HG03558 (cell line): Measurements from ENCODE around the gene RHOT1.
"Not testable (repeated sequence)": the region's sequence is repeated elsewhere in the genome, so short reads cannot be mapped to it uniquely, and the experiment has no call there.

ENCODE experiments used
- ATAC-seq: cut with Tn5 transposase; IDR thresholded peaks from one replicate; pipeline ENCODE4 v1.9.1; 2021; ENCODE audit warnings: moderate number of reproducible peaks; ENCODE audit not compliant: unreplicated experiment; ENCODE audit errors: extremely low read depth

RHOT1 gene

GRCh38 chr17:32157225-32157624 is 14.9 kb downstream of the RHOT1 start:
- no peak for ATAC-seq

GRCh38 chr17:32158870-32159585 is 16.7 kb downstream of the RHOT1 start:
- no peak for ATAC-seq

- ATAC-seq = no peak
Observed at GRCh38 chr17:32159586-32160438, 17.5 kb downstream of the RHOT1 start.

GRCh38 chr17:32160526-32160925 is 18.2 kb downstream of the RHOT1 start:
- ATAC-seq = no peak

GRCh38 chr17:32161029-32161428 is 18.7 kb downstream of the RHOT1 start:
- no peak for ATAC-seq

- ATAC-seq = no peak
Observed at GRCh38 chr17:32161506-32162365, 19.4 kb downstream of the RHOT1 start.

GRCh38 chr17:32174889-32175288 is 32.6 kb downstream of the RHOT1 start:
- ATAC-seq = no peak

GRCh38 chr17:32178679-32179078 is 36.4 kb downstream of the RHOT1 start:
- ATAC-seq = not testable (repeated sequence)

- not testable (repeated sequence) for ATAC-seq
Observed at GRCh38 chr17:32179103-32179502, 36.8 kb downstream of the RHOT1 start.

GRCh38 chr17:32179526-32179925 is 37.2 kb downstream of the RHOT1 start:
- ATAC-seq = not testable (repeated sequence)

GRCh38 chr17:32180262-32180661 is 38.0 kb downstream of the RHOT1 start:
- not testable (repeated sequence) for ATAC-seq

GRCh38 chr17:32185875-32186274 is 43.6 kb downstream of the RHOT1 start:
- ATAC-seq = no peak

GRCh38 chr17:32187271-32187670 is 45.0 kb downstream of the RHOT1 start:
- no peak for ATAC-seq

GRCh38 chr17:32189343-32189742 is 47.0 kb downstream of the RHOT1 start:
- ATAC-seq = no peak

GRCh38 chr17:32191306-32191705 is 49.0 kb downstream of the RHOT1 start:
- ATAC-seq = no peak

GRCh38 chr17:32192379-32192778 is 50.1 kb downstream of the RHOT1 start:
- no peak for ATAC-seq

- no peak for ATAC-seq
Observed at GRCh38 chr17:32197987-32198386, 55.7 kb downstream of the RHOT1 start.

GRCh38 chr17:32206861-32207260 is 64.6 kb downstream of the RHOT1 start:
- no peak for ATAC-seq

- ATAC-seq = no peak
Observed at GRCh38 chr17:32208436-32208835, 66.1 kb downstream of the RHOT1 start.

- ATAC-seq = no peak
Observed at GRCh38 chr17:32209608-32210007, 67.3 kb downstream of the RHOT1 start.

- ATAC-seq = no peak
Observed at GRCh38 chr17:32211671-32212070, 69.4 kb downstream of the RHOT1 start.
